ENCODE measurements around the gene DEPDC1.

DEPDC1 gene

DNA sequence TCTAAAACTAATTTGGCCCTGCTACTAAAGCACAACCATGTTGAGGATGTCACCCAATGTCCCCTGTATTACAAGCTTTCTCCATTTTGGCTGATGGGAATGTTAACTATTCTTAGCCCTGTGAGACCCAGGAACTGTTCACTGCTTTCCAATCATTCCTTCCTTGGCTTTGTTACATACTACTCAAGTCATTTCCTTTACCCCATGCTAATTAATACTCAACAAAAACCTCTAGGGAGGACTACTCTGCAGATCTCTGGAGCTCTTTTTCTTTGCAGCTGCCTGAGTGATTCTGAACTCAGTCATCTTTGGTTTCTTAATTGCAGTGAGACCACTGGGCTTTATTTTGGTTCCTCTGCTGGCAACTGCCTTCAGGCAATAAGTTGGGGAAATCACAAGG is 23.8 kb downstream of the DEPDC1 start:
- no peak for DNase-seq (ENCODE audit: low read depth in 3 of 3)

DNA sequence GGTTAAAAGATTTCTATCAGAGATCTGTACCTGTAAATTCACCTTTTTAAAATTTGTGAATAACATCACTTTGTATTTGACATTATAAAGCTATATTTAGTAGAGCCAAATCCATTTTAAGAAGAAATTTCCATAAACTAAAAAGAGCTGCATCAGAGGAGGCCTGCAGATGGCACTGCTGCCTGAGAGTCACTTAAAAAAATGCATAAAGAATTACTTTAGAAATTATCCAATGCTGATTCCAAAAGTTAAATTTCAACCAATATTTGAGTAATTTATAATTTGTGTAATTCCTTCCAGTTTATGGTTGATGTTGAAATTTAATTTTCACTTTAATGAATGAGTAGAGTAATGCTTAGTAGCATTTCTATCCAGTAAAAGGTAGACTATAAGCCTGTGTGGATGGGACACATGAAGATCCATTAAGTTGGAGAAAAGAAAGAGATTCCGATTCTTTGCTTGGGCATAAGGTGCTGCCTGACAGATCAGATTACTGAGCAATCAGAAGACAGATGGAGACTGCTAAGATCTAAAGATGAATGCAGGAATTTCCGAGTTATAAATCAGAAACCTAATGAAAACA is 26.4 kb downstream of the DEPDC1 start:
- no peak for DNase-seq (ENCODE audit: low read depth in 3 of 3)

DNA sequence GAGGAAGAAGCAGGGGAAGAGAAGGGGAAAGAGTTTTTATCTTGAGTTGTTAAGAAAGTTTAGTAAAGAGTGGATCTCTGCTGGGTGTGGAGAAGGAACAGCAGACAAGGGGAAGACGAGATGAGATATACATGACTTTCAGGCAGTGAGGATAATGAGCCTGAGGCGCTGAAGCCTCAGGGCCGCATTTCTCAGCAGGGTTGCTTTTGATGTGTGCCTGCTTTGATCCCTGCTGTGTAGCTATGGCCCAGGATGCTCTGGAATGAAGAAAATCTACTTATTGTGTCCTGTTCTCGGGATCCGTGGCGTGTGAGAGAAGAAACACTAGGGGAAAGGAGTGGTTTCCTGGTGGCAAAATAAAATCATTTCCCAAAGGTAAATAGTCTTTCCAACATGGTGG is 32.0 kb downstream of the DEPDC1 start:
- no peak for DNase-seq (ENCODE audit: low read depth in 3 of 3)

DNA sequence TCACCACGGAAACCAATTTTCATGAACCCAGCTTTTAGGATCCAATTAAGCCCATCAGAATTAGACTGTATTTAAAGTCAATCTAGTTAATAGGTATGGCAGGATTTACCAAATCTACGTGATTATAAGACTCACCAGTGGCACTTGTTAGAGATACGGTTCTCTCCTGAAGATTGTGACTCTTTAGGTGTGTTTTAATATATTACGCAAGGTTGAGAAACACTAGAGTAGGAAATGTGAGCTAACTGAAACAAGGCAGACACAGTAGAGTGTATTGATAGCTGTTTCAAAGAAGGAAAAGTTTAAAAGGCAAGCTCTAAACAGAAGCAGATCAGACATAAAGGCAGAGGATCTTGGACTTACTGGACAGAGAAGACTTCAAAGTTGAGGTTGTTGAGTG is 35.9 kb downstream of the DEPDC1 start:
- DNase-seq (ENCODE audit: low read depth in 3 of 3) = no peak

DNA sequence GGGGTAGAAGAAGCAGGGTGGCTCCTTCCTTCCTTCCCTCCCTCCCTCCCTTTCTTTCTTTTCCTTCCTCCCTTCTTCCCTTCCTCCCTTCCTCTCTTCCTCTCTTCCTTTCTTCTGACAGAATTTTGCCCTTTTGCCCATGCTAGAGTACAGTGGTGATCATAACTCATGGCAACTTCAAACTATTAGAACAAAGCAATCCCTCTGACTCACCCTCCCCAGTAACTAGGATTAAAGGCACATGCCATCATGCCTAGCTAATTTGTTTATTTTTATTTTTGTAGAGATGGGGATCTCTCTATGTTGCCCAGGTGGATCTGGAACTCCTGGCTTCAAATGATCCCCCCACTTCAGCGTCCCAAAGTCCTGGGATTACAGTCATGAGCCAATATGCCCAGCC is 37.1 kb downstream of the DEPDC1 start:
- no peak for DNase-seq (ENCODE audit: low read depth in 3 of 3)

DNA sequence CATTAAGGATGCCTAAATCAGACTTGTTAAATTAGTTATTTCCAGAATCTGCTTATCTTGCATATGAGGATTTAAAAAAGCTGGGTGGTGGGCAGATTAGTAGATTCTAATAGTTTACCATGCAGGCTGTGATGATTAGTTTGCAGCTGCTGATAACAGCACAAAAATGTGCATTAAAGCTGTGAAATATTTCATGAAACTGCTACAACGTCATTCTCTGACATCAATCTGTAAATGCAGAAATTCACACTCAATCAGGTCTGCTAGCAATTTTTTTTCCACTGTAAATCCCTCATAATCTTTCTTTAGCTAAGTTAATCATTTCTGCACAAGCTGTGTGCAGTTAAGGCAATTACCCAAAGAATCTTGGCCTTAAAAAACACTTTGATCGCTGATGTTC is 37.8 kb downstream of the DEPDC1 start:
- no peak for DNase-seq (ENCODE audit: low read depth in 3 of 3)

DNA sequence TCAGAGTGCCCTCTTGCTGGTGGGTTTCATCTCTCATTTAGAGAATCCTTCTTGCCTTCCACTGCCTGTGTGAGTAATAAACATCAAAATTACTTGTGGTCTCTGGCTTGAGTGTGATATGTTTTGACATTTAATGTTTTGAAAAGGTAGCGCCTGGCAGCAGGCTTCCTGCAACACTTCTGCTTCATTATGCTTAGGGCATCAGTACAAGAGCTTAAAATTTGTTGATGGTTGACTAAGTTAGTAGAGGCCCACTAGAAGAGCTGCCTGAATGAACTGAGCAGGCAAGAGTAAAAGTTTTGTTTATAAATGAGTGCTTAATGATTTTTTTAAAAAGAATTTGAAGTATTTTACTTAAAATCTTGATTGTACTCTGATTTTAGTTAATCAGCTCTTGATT is 40.7 kb downstream of the DEPDC1 start:
- no peak for DNase-seq (ENCODE audit: low read depth in 3 of 3)

DNA sequence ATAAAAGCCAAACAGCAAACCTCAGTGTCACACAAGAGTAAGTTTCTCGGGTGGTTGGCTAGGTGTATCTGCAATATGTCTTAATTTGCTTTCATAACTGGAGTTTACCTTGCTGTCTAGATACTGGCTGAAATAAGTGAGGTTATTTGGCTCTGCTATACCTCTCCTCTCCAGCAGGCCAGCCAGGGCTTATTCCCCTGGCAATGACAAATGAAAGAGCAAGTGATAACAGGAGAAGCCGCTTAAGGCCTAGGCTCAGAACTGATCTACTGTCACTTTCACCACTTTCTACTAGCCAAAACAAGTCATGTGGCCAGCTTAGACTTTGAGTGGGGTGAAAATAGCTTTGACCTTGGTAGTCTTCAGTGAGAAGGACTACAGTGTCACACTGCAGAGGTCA is 42.3 kb downstream of the DEPDC1 start:
- no peak for DNase-seq (ENCODE audit: low read depth in 3 of 3)

DNA sequence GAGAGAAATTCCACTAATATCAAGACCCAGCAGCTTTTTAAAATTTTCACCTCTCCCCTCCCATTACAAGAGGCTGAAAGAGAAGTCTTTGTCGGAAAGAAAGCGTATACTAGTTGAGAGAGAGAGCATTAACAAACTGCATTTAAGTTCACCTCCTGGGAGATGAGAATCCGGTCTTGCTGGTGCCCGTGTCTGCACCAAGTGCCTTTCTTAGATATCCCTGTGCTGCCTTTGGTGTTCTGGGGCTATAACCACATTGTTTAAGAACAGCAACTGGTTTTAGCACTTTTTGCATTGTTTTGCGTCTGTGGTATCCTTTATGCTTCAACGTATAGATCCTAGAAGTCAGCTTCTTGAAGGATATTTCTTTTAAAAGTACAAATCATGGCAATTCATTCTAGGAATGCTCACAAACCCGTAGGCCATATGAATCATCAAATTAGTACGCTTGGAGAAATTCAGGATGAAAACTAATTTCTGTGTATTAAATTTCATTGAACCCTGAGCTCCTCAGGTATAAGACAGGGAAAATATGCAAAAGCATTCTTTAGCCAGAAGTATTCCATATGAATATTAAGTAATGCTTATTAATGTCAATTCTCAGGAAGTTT is 43.7 kb downstream of the DEPDC1 start:
- no peak for DNase-seq (ENCODE audit: low read depth in 3 of 3)

DNA sequence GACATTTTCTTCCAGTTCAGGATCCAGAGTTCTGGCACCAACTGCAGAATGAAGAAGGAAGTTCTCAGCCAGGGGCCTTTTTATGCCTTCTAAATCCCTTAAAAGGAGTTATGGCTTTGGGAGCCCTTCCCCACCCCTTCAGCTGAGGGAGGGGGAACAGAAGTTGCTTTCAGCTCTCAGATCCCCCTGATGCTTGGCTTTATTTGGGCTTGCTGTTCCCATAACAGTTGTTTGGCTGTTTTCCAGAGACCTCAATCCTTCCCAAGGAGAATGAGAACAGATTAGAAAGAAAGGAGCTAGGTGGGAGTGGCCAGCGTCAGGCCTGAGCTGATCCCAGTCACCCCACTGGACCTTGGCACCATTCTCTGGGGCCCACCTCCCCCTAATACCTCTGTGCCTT is 47.0 kb downstream of the DEPDC1 start, which contains the start of gene RPE65:
RPE65 (minus strand) TSS at position 54 of the 400 bp plus-strand sequence; CDS start at position 5, 49 bp downstream.
- no peak for DNase-seq (ENCODE audit: low read depth in 3 of 3)

DNA sequence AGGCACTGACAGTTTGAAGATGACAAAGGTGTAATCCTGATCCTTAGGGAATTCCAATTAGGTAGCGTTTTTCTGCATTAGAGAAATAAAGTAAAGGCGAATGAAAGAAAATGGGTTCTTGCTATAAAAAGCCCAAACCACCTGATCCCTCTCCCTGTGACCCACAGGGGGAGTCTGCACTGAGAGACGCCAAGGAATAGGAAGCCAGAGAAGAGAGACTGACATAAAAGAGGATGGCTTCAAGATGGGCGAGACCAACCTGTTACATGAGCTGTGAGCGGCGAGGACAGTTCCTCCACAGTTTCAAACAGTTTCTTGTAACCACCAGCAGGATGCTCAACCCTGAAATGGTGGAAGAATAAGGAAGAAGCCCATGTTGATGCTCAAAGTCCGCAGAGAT is 48.5 kb downstream of the DEPDC1 start:
- DNase-seq (ENCODE audit: low read depth in 3 of 3) = no peak

DNA sequence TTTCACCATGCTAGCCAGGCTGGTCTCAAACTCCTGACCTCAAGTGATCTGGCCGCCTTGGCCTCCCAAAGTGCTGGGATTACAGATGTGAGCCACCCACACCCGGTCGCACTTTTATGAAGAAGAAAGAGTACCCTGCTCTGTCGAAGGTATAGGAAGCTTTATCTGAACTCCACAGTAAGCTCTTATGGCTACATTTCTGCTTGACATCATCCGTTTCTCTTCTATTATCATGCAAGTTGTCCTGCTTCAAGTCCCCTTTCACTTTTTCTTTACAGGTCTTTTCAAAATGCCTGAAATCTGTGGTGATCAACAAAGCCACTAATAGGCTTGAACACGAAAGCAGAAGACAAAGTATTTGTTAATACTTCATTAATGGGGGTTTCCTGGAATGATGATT is 51.2 kb downstream of the DEPDC1 start:
- no peak for DNase-seq (ENCODE audit: low read depth in 3 of 3)

DNA sequence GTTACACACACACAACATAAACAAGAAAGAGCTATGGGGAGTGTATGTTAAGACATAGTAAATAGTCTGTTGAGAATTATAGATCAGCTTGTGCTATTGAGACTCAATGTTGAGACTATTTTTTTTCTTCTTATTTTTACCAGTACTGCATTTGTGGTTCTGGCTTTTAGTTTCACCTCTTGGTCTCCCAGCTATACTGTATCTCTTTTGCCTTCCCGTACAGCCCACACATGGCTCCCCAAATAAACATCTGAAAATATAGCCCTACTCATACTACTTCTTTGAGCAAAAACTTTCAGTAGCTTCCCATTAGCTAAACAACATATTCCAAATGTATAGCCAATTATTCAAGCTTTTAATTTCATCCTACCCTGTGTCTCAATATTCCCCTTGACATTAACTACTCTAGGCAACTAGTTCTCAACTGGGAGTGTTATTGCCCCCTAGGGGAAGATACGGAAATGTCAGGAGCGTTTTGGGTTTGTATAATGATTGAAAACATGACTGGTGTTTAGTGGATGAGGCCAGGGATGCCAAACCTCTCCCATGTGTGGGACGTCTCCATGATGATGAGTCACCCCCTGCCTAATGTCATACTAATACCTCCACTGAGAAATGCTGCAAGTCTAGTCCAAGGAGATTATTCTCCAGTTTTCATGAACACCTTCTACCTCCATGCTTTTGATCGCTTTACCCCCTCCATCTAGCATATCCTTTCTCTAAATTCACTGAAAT is 53.9 kb downstream of the DEPDC1 start:
- DNase-seq (ENCODE audit: low read depth in 3 of 3) = no peak

DNA sequence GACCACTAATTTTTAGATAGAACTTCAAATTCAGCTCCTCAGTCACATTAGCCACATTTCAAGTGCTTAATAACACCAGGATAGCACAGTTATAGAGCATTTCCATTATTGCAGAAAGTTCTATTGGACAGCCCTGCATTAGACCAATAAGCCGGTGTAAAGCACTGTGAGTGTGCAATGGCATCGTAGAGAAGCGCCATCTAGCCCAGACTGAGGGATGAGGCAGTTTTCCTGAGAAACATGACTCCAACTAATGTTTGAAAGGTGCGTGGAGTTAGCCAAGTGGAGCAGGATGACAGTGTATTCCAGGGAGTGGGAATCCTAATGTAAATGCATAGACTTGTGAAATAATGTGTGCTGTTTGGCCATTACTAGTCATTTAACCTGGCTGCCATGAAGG is 54.9 kb downstream of the DEPDC1 start:
- DNase-seq (ENCODE audit: low read depth in 3 of 3) = no peak

DNA sequence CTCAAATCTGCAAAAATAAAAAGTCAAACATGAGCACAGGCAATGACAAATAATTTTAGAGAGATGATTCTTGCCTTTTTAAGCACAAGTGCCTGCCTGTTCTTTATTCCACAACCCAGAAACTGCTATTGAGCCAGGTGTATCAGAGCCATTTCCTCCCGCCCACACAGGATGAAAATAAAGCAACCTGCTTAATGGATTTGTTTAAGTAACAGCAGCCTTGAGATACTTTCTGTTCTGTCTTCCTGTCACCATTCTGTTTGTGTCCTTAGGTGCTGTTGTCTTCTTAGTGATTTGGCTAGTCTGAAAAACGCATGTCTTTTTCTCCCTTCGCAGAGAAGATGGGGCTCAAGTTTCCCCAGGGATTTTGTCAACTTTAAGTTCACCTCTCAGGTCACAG is 58.6 kb downstream of the DEPDC1 start:
- no peak for DNase-seq (ENCODE audit: low read depth in 3 of 3)

DNA sequence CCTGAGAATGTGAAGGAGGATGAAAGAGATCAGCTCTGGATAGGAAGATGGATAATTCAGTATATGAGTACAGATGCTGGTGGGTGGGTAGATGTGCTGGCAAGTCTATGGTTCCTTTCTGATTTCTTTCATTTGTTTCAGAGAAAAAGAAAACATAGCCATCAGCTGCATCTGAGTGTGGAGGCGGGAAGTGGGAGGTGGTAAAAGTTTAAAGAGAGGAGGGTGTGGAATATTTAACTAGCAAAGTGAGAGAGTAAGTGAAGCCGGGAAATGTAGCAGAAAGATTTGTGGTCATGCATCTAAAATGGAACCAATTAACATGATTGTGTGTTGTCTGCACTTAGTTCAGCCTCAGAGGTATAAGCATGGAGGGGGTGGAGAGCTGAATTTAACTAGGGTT is 63.5 kb downstream of the DEPDC1 start:
- DNase-seq (ENCODE audit: low read depth in 3 of 3) = no peak

DNA sequence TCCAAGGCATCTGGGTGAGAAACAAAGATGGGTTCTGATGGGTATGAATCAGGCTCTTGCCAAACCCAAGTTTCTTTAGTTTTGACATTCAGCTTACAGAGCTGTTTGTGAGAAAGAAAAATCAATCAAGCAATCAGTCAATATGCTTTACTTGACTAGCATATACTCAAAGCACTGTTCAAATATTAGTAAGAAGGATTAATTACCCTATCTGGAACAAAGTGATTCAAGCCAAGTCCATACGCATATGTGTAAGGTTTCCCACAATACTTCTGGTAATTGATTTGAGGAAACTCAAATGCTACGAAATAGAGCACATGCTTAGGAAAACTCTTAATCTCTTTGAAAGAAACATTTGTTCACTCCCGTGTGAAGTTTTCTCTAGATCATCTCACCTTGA is 65.8 kb downstream of the DEPDC1 start:
- DNase-seq (ENCODE audit: low read depth in 3 of 3) = no peak

DNA sequence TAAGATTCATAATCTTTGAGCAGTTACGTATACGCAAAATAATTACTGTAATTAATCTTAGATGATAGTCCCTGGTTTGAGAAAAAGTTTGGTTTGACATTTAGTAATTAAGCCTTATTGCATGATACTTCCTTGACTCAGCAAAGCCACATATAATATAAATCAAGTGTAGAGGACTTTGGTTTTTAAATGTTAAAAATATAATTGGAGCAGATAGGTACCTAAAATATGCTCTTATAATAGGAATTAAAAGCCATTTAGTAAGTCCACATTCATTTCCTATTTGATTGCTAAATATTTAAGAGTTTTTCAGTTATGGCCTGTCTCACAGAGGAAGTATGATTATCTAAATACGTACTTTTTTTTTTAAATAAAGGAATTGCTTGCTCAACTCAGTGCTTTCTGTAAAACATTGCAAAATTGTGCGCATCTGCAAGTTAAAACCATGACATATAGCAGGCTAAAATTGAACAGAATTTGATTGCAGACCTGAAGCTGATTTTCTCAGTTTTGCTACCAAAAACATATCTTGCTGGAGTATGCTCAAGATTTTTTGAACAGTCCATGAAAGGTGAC is 67.6 kb downstream of the DEPDC1 start:
- DNase-seq (ENCODE audit: low read depth in 3 of 3) = no peak

DNA sequence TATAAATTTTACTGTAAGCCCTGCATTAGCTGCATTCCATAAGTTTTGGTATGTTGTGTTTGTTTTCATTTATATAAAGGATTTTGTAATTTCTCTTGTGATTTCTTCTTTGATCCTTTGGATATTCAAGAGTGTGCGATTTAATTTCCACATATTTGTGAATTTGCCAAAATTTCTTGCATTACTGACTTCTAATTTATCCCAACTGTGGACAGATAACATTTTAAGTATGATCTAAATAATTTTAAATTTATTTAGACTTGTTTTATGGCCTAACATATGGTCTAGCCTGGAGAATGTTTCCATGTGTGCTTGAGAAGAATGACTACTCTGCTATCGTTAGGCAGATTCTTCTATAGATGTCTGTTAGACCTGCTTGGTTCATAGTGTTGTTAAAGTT is 70.3 kb downstream of the DEPDC1 start:
- no peak for DNase-seq (ENCODE audit: low read depth in 3 of 3)
